CD4-positive, alpha-beta memory T cell (primary cell): ENCODE data around the gene EI24. TPM values are rescaled to one million over a fixed set of nuclear protein-coding genes. Genes with fewer than 3 reads are reported as not detected.

Source experiments
- CTCF ChIA-PET: fragments of 350-600 bp; sonication (Branson Sonifier 250); formaldehyde crosslinking; loops from one replicate; lab custom pipeline; 2021; ENCODE audit warnings: inconsistent platforms; ENCODE audit not compliant: partially characterized antibody; lab: Charles Lee
- POLR2A ChIA-PET: fragments of 350-600 bp; sonication (Branson Sonifier 250); formaldehyde crosslinking; loops from one replicate; lab custom pipeline; 2021; ENCODE audit not compliant: partially characterized antibody; lab: Charles Lee
- DNase-seq, 5 donors: peaks; one replicate each; pipeline versions ENCODE4 v3.0.0 to v3.0.0-alpha.2; 2020 to 2022; ENCODE audit warnings: mixed read lengths in 1 of 5
- H3K27ac ChIP-seq: one replicate; pipeline ENCODE4 v1.7.0; 2013; ENCODE audit warnings: low read depth, low read length
- H3K27me3 ChIP-seq: 2 replicates; pipeline ENCODE4 v1.7.0; 2013; ENCODE audit warnings: mild to moderate bottlenecking, low read length, moderate library complexity; ENCODE audit not compliant: insufficient read depth
- H3K36me3 ChIP-seq: 2 replicates; pipeline ENCODE4 v1.7.0; 2013; ENCODE audit warnings: mild to moderate bottlenecking, low read length, moderate library complexity; ENCODE audit not compliant: insufficient read depth
- H3K4me1 ChIP-seq: 2 replicates; pipeline ENCODE4 v1.7.0; 2013; ENCODE audit warnings: mild to moderate bottlenecking, low read length, moderate library complexity; ENCODE audit not compliant: insufficient read depth
- H3K4me3 ChIP-seq, 2 donors: one replicate each; pipeline ENCODE4 v1.7.0; 2013; ENCODE audit warnings: low read length in 2 of 2, mild to moderate bottlenecking in 1 of 2
- H3K9me3 ChIP-seq, 2 donors: one replicate each; pipeline ENCODE4 v1.7.0; 2013; ENCODE audit warnings: low read length in 2 of 2, control low read depth in 1 of 2; ENCODE audit not compliant: control insufficient read depth in 1 of 2
- H3K27ac Mint-ChIP-seq, 7 donors: one replicate each; pipeline ENCODE4 v1.8.0; 2020 to 2021; ENCODE audit warnings: mixed read lengths in 7 of 7, mild to moderate bottlenecking in 6 of 7, inconsistent platforms in 3 of 7, moderate library complexity in 3 of 7
- H3K27me3 Mint-ChIP-seq, 2 donors: one replicate each; pipeline ENCODE4 v1.8.0; 2020 to 2021; ENCODE audit warnings: mixed read lengths in 2 of 2
- H3K36me3 Mint-ChIP-seq, 2 donors: one replicate each; pipeline ENCODE4 v1.8.0; 2020 to 2021; ENCODE audit warnings: mixed read lengths in 2 of 2, inconsistent platforms in 1 of 2, mild to moderate bottlenecking in 1 of 2
- H3K4me1 Mint-ChIP-seq, 4 donors: one replicate each; pipeline ENCODE4 v1.8.0; 2020 to 2021; ENCODE audit warnings: mixed read lengths in 4 of 4, mild to moderate bottlenecking in 1 of 4
- H3K4me3 Mint-ChIP-seq, 8 donors: one replicate each; pipeline ENCODE4 v1.8.0; 2020 to 2021; ENCODE audit warnings: mixed read lengths in 8 of 8, mild to moderate bottlenecking in 7 of 8, moderate library complexity in 6 of 8, inconsistent platforms in 3 of 8
- H3K9me3 Mint-ChIP-seq, 8 donors: one replicate each; pipeline ENCODE4 v1.8.0; 2020 to 2021; ENCODE audit warnings: mixed read lengths in 8 of 8, mild to moderate bottlenecking in 5 of 8, inconsistent platforms in 3 of 8, moderate library complexity in 1 of 8
- intact Hi-C: fragments of 100-400 bp; cut with micrococcal nuclease; formaldehyde crosslinking; loops from one replicate; pipeline ENCODE4 v1.15.1; 2023
- polyA plus RNA-seq, 2 donors: library from polyadenylated mRNA; unstranded; fragments of 300-500 nt; fragmentation: Illumina TruSeq; gene quantifications; one replicate each; pipeline ENCODE4 v1.2.3, GENCODE V29; 2021
- total RNA-seq, 2 experiments: library from RNA; stranded (reverse); gene quantifications; one replicate each; pipeline ENCODE4 v1.2.3, GENCODE V29; 2021

Gene EI24
- total and polyA plus RNA-seq, 4 experiments from 2014 or later = 35.5 to 61.2 (median 48.1) TPM

GRCh38 chr11:125542709-125543108 is 26.6 kb upstream of the EI24 start:
- no peaks in the 10 kb centered on the region for H3K4me1 ChIP-seq
- no peak overlapping the region for H3K4me3 Mint-ChIP-seq

GRCh38 chr11:125550780-125551179 is 18.5 kb upstream of the EI24 start:
- no peak for DNase-seq
- Histone ChIP-seq H3K9me3 (peaks cover 0 to 14% of the 10 kb centered on the region in 2 donors), H3K36me3 (no peaks in the 10 kb centered on the region), H3K4me1 (no peaks in the 10 kb centered on the region), H3K4me3 (no peak overlapping the region), H3K27me3 (no peaks in the 10 kb centered on the region), H3K27ac (no peak overlapping the region)
- ChIA-PET CTCF (no interaction called here), POLR2A (no interaction called here)
- no peaks in the 10 kb centered on the region for H3K4me1 Mint-ChIP-seq
- peaks cover 13 to 14% of the 10 kb centered on the region in 2 donors for H3K36me3 Mint-ChIP-seq
- no peak overlapping the region for H3K27ac Mint-ChIP-seq
- H3K9me3 Mint-ChIP-seq = peaks cover 3 to 52% (median 38%) of the 10 kb centered on the region in 8 donors
- intact Hi-C loops = no loop called here
- peaks cover 1 to 3% of the 10 kb centered on the region in 2 donors for H3K27me3 Mint-ChIP-seq
- no peak overlapping the region for H3K4me3 Mint-ChIP-seq

More at GRCh38 chr11:125542709-125543108, 26.6 kb upstream of the EI24 start:
- Histone ChIP-seq H3K27me3 (no peaks in the 10 kb centered on the region), H3K9me3 (no peaks in the 10 kb centered on the region), H3K36me3 (no peaks in the 10 kb centered on the region), H3K27ac (no peak overlapping the region), H3K4me3 (no peak overlapping the region)
- ChIA-PET CTCF (no interaction called here), POLR2A (no interaction called here)
- Mint-ChIP-seq H3K27me3 (no peaks in the 10 kb centered on the region), H3K9me3 (peaks cover 0 to 14% (median 9%) of the 10 kb centered on the region in 8 donors), H3K27ac (no peak overlapping the region), H3K36me3 (peaks cover 5 to 8% of the 10 kb centered on the region in 2 donors), H3K4me1 (no peaks in the 10 kb centered on the region)
- DNase-seq = no peak
- intact Hi-C loops = no loop called here

GRCh38 chr11:125551835-125552342 is 17.4 kb upstream of the EI24 start:
- Mint-ChIP-seq H3K4me3 (no peak overlapping the region), H3K36me3 (peaks cover 13 to 14% of the 10 kb centered on the region in 2 donors), H3K27me3 (peaks cover 1 to 3% of the 10 kb centered on the region in 2 donors), H3K4me1 (no peaks in the 10 kb centered on the region), H3K9me3 (peaks cover 3 to 58% (median 39%) of the 10 kb centered on the region in 8 donors), H3K27ac (no peak overlapping the region)
- ChIA-PET POLR2A (no interaction called here), CTCF (no interaction called here)
- no peak for DNase-seq
- intact Hi-C loops = no loop called here
- Histone ChIP-seq H3K9me3 (peaks cover 0 to 14% of the 10 kb centered on the region in 2 donors), H3K4me1 (no peaks in the 10 kb centered on the region), H3K27me3 (no peaks in the 10 kb centered on the region), H3K4me3 (no peak overlapping the region), H3K36me3 (no peaks in the 10 kb centered on the region), H3K27ac (no peak overlapping the region)

DNA sequence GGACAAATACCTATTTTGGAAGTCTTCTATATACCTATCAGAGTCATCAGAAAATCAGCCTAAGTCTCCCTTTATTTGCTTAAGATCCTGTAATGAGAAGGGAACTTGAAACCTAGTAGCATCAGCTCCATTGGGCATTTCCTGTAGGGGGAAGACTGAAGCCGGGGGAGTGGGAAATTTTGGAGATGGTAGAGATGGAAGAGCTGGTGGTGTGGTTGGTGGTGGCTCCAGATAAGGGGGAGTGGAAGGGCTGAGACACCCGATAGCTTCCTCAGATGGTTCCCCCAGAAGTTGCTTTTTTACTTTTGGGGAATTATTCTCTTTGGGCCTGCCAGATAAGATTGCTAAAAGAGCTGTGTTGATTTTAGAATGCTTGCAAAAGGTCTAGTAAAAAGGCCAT is 16.4 kb upstream of the EI24 start:
- Mint-ChIP-seq H3K4me1 (no peaks in the 10 kb centered on the region), H3K4me3 (peak overlapping the region in 1 of 8 donors; percentile 4), H3K27me3 (peaks cover 1 to 3% of the 10 kb centered on the region in 2 donors), H3K36me3 (peaks cover 13 to 14% of the 10 kb centered on the region in 2 donors), H3K9me3 (peaks cover 3 to 58% (median 39%) of the 10 kb centered on the region in 8 donors), H3K27ac (no peak overlapping the region)
- DNase-seq = no peak
- H3K36me3 ChIP-seq = no peaks in the 10 kb centered on the region
- no peaks in the 10 kb centered on the region for H3K27me3 ChIP-seq
- no peak overlapping the region for H3K27ac ChIP-seq
- H3K9me3 ChIP-seq = peaks cover 0 to 14% of the 10 kb centered on the region in 2 donors
- ChIA-PET POLR2A (no interaction called here), CTCF (no interaction called here)
- no peaks in the 10 kb centered on the region for H3K4me1 ChIP-seq
- intact Hi-C loops = no loop called here
- no peak overlapping the region for H3K4me3 ChIP-seq

GRCh38 chr11:125553357-125553756 is 15.9 kb upstream of the EI24 start:
- H3K9me3 ChIP-seq = peaks cover 0 to 14% of the 10 kb centered on the region in 2 donors
- H3K4me1 ChIP-seq = no peaks in the 10 kb centered on the region
- Mint-ChIP-seq H3K9me3 (peaks cover 3 to 58% (median 39%) of the 10 kb centered on the region in 8 donors), H3K27me3 (peaks cover 0 to 3% of the 10 kb centered on the region in 2 donors), H3K4me3 (no peak overlapping the region), H3K4me1 (no peaks in the 10 kb centered on the region), H3K27ac (no peak overlapping the region), H3K36me3 (peaks cover 13 to 14% of the 10 kb centered on the region in 2 donors)
- DNase-seq = no peak
- H3K27ac ChIP-seq = no peak overlapping the region
- intact Hi-C loops = no loop called here
- no peak overlapping the region for H3K4me3 ChIP-seq
- no peaks in the 10 kb centered on the region for H3K27me3 ChIP-seq
- H3K36me3 ChIP-seq = no peaks in the 10 kb centered on the region
- CTCF ChIA-PET = no interaction called here
- POLR2A ChIA-PET = no interaction called here

DNA sequence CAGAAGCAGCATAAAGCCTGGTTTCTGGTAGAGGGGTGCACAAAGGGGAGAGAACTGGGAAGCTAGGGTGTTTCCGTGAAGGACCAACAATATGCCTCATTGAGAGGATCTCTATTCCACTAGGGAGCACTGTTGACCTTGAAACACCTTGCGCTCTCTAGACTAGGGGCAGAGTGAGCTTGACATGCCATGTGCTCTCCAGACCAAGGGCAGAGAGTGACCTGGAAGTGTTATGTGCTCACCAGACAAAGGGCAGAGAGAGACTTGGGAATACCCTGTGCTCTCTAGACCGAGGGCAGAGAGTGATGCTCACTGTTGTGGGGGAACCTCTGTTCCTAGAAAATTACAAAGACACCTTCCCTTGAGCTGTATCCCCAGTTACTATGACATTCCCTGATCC is 15.2 kb upstream of the EI24 start:
- H3K9me3 Mint-ChIP-seq = peaks cover 3 to 58% (median 39%) of the 10 kb centered on the region in 8 donors
- Histone ChIP-seq H3K4me1 (no peaks in the 10 kb centered on the region), H3K27ac (no peak overlapping the region), H3K36me3 (no peaks in the 10 kb centered on the region), H3K4me3 (no peak overlapping the region), H3K27me3 (no peaks in the 10 kb centered on the region), H3K9me3 (peaks cover 0 to 14% of the 10 kb centered on the region in 2 donors)
- no peak overlapping the region for H3K27ac Mint-ChIP-seq
- H3K4me3 Mint-ChIP-seq = no peak overlapping the region
- no peaks in the 10 kb centered on the region for H3K4me1 Mint-ChIP-seq
- intact Hi-C loops = no loop called here
- H3K36me3 Mint-ChIP-seq = peaks cover 13 to 14% of the 10 kb centered on the region in 2 donors
- peaks cover 0 to 3% of the 10 kb centered on the region in 2 donors for H3K27me3 Mint-ChIP-seq
- ChIA-PET CTCF (no interaction called here), POLR2A (no interaction called here)
- DNase-seq = no peak

GRCh38 chr11:125559888-125560287 is 9.4 kb upstream of the EI24 start:
- H3K4me3 Mint-ChIP-seq = no peak overlapping the region
- no peaks in the 10 kb centered on the region for H3K36me3 ChIP-seq
- intact Hi-C loops = loop anchor here (10.0 kb wide), 1 partner anchor 705 kb away; the partner anchor contains the start of genes FOXRED1 and SRPRA
- no peaks in the 10 kb centered on the region for H3K4me1 Mint-ChIP-seq
- ChIA-PET CTCF (interaction anchor here (1.3 kb wide), 1 partner anchor 9 kb away, joined by 5 read pairs; no protein-coding TSS in a partner anchor), POLR2A (no interaction called here)
- H3K27me3 Mint-ChIP-seq = no peaks in the 10 kb centered on the region
- no peaks in the 10 kb centered on the region for H3K27me3 ChIP-seq
- H3K9me3 ChIP-seq = no peaks in the 10 kb centered on the region
- no peaks in the 10 kb centered on the region for H3K36me3 Mint-ChIP-seq
- H3K4me3 ChIP-seq = no peak overlapping the region
- H3K4me1 ChIP-seq = no peaks in the 10 kb centered on the region
- no peak overlapping the region for H3K27ac Mint-ChIP-seq
- no peak for DNase-seq
- peaks cover 0 to 14% (median 10%) of the 10 kb centered on the region in 8 donors for H3K9me3 Mint-ChIP-seq
- H3K27ac ChIP-seq = no peak overlapping the region
